HG03135 (cell line): Measurements from ENCODE around the gene SVEP1.
"Not testable (repeated sequence)": the region's sequence is repeated elsewhere in the genome, so short reads cannot be mapped to it uniquely, and the experiment has no call there.

ENCODE experiments used
- ATAC-seq: cut with Tn5 transposase; IDR thresholded peaks from one replicate; pipeline ENCODE4 v1.9.1; 2021; ENCODE audit warnings: mild to moderate bottlenecking, moderate library complexity; ENCODE audit not compliant: unreplicated experiment

The SVEP1 gene

GRCh38 chr9:110383491-110383890, 196.1 kb downstream of the SVEP1 start:
- no peak for ATAC-seq

GRCh38 chr9:110382731-110383130, 196.8 kb downstream of the SVEP1 start:
- ATAC-seq, result no peak

DNA sequence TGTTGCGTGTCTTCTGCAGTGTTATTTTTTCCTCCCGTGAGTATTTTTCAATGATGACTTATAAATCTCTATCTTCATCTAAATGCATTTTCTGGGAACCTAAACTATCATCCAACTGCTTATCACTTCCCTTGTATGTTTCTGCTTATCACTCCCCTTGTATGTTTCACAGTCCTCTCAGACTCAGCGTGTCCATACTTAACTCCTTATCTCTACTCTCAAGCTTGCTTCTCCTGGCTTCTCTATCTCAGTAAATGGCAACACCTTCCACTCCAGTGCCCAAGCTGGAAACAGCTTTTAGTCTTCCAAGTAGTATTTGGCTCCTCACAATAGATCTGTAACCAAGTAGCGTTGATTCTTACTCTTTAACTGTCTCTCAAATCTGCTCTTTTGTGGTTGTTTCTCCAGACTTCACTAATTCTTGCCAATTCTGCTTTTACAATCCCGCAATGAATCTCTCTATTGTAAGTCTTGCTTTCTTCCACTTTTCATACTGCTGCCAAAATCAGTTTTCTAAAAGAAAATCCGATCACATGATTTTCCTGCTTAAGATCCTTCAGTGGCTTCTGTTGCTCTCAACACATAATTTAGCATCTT, 208.0 kb downstream of the SVEP1 start:
- no peak for ATAC-seq

DNA sequence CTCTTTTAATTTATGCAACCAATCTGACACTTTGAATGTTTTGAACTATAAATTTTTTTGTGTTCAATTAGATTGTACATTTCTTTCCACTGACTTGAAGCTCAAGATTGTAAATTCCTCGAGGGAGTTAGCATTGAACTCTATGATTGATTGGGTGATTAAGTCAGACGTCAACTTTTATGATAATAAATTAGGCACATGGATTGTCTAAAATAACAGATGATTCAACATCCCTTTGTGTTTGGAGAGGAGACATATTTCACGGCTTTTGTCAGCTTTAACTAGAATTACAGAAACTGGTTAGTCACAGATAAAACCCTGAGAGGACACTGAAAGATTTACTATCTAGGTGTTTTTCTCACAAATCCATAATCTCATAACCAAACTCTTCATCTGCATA, 209.2 kb downstream of the SVEP1 start:
- ATAC-seq, result no peak

- no peak for ATAC-seq
These were observed 215.1 kb downstream of the SVEP1 start for GRCh38 chr9:110364451-110364850.

GRCh38 chr9:110358992-110359391, 220.5 kb downstream of the SVEP1 start:
- not testable (repeated sequence) for ATAC-seq

GRCh38 chr9:110357505-110357904, 222.0 kb downstream of the SVEP1 start:
- no peak for ATAC-seq

GRCh38 chr9:110356639-110357395, 222.7 kb downstream of the SVEP1 start:
- no peak for ATAC-seq

GRCh38 chr9:110355911-110356310, 223.6 kb downstream of the SVEP1 start:
- no peak for ATAC-seq

DNA sequence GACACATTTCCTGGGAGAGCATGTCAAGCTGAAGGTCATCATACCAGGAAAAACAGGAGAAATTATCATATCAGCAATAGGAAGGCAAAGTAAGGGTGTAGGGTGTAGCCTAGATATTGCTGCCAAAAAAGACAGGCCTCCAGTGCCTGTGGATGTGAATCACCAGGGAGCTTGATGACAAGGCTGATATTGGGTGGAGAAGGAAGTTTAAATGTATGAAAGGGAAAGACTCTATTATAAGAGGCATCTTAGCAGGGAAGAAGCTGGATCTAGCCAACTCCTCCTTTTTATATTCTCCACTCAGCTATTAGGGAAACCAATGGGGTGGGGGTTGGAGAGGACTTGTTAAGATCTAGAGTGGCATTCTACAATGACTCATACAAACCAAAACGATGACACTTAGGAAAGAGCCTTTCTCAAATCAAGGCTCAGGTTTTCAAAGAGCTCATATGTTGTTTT, 228.5 kb downstream of the SVEP1 start:
- ATAC-seq, result no peak

GRCh38 chr9:110346325-110346724, 233.2 kb downstream of the SVEP1 start:
- no peak for ATAC-seq

DNA sequence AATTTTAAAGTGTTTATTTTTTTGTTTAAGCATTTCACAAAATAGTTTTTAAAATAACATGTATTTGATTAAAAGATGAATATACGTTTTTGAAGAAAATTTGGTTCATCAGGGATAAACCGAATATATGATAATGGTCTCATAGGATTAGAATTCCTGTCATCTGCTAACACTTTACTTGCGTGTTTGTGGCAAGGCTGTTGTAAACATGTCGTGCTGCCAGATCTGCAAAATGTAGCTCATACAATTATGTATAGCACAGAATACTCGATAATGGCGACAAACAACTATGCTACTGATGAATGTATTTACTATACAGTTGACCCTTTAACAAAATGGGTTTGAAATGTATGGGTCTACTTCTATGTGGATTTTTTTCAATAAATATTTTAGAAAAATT, 234.7 kb downstream of the SVEP1 start:
- no peak for ATAC-seq

DNA sequence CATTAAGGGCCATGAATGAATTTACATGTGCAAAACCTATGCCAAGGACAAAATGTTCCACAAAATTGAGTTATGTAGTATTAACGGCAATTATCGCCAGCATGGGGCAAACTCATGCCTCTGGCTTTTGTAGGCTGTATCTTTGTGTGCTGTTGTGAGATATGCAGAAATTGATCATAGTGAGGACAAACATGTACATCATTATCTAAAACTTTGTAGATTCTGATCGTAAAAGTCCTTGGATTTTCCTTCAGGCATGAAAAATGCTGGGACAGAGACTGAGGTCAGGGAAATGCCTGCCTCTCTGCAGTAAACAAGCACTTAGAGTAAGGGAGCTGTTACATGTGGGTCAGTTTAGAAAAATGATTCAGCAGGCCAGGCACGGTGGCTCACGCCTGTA, 236.0 kb downstream of the SVEP1 start:
- no peak for ATAC-seq

DNA sequence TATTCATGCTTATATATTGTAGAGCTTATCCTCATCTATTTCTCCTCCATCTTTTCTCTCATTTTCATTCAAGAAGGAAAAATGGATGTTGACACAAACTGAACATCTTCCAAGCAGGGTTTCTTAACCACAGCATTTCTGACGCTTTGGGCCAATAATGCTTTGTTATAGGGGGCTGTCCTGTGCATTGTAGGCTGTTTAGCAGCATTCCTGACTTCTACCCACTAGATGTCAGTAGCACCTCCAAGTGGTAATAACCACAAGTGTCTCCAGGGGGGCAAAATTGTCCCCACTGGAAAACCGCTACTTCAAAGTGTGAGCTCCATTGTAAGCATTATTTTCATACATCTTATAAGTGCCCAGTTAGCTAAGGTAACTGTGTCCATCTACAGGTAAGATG, 239.2 kb downstream of the SVEP1 start:
- no peak for ATAC-seq

DNA sequence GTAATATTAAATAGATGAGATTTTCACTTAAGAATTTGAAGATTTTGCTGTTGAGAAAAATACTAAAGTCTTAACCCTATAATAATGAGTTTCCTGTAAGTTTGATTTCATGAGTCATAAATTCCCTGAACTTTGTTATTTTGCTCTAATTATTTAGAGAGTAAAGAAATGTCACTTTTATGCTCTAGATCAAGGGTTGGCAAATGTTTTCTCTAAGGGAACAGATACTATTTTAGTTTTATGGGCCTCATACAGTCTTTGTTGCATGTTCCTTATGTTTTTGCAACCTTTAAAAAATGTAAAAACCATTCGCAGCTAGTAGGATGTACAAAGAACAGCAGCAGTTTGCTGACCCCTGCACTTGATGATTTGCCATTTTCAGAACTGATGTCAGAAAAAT, 241.4 kb downstream of the SVEP1 start:
- no peak for ATAC-seq

GRCh38 chr9:110337727-110338126, 241.8 kb downstream of the SVEP1 start, which contains the start of gene TXNDC8:
TXNDC8 (minus strand) TSS chr9:110337863.
- ATAC-seq, result no peak

GRCh38 chr9:110336363-110336762, 243.2 kb downstream of the SVEP1 start:
- no peak for ATAC-seq

GRCh38 chr9:110334871-110335270, 244.7 kb downstream of the SVEP1 start:
- ATAC-seq, result no peak

GRCh38 chr9:110334183-110334582, 245.4 kb downstream of the SVEP1 start:
- peak; percentile 72 for ATAC-seq

DNA sequence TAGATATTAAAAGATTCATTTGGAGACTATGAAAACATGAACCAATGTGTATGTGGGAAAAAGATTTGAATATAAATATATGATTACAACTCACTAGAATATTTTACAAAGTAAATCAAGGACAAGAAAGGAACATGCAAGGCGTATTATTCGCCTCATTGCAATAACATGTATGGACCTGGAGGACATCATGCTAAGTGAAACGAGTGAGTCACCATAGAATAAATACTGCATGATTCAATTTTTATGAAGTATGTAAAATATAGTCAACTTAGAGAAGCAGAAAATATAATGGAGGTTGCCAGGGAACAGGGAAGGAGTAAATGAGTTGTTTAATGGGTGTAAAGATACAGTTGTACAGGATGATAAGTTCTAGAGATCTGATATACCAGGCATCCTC, 246.8 kb downstream of the SVEP1 start:
- no peak for ATAC-seq

DNA sequence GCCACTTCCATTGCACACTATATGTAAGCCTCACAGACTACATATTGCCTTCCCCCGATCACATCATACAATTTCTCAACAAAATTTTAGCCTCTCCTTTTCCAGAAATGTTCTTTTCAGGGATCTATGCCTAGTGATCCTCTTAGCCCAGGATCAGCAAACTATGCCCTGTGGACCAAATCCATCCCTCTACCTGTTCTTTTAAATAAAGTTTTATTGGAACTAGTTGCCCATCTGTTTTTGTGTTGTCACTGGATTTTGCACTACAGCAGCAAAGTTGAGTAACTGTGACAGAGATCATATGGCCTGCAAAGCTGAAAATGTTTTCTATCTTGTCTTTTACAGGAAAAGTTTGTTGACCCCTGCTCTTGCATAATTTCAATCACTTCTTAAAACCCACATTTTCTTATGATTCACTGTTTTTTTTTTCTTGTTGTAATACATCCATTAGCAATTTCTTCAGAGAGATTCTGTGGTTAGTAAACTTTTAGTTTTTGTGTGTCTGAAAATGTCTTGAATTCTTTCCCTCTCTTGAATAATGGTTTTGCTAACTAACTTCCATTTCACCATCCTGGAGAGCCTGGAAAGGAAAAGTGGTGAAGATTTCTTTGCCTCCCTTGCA, 248.9 kb downstream of the SVEP1 start:
- no peak for ATAC-seq

DNA sequence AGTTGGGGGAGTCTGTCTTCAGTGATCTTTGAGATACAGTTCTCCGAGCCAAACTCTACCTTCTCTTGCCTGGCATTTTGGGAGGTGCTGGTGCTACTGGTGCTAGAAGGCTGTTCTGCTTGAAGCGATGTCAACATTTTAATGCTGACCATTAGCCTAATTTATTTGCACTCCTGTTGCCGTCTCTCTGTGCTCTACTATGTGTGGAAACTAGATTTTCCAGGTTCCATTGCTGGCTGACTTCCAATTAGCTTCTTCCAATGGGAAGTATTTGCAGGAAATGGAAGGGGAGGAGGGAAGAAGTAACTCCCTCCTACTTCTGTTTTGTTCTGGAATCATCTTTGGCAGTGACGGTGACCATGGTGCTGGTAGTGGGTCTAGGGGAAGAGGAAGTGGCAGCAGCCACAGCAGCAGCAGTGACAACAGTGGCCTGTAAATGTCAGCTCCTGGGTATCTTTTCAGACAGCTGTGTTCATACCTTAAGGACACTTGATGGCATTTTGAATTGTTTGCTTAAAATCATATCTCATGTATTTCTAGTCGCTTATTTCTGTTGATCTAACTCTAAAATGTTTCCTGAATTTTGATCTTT, 249.8 kb downstream of the SVEP1 start:
- no peak for ATAC-seq
